ENCODE measurements around the gene INO80E. TPM values are rescaled to one million over a fixed set of nuclear protein-coding genes. Genes with fewer than 3 reads are reported as not detected.
"Not testable (repeated sequence)": the region's sequence is repeated elsewhere in the genome, so short reads cannot be mapped to it uniquely, and the experiment has no call there.

Gene INO80E
- total RNA-seq, 1 experiment from 2014 or later: 104 TPM

GRCh38 chr16:29959293-29959692, 36.7 kb upstream of the INO80E start:
- intact Hi-C loops (cut with micrococcal nuclease; ENCODE audit: unreplicated experiment) (no loop called here), in situ Hi-C loops (cut with HindIII; ENCODE audit: low pct_unique_long_range_greater_than_20kb, low sequenced_read_pairs) (no loop called here)
- Histone ChIP-seq H3K27me3 (ENCODE audit: control insufficient read depth, insufficient read depth, low read length) (no peaks in the 10 kb centered on the region), H3K27ac (ENCODE audit: low read length) (no peak overlapping the region), H3K4me3 (ENCODE audit: low read depth in 2 of 2, low read length in 2 of 2) (no peak overlapping the region), H3K9me3 (ENCODE audit: control insufficient read depth, insufficient read depth, low read depth, low read length) (no peaks in the 10 kb centered on the region), H3K4me1 (ENCODE audit: control insufficient read depth, insufficient read depth, low read length) (peaks cover 15% of the 10 kb centered on the region), H3K36me3 (ENCODE audit: control insufficient read depth, insufficient read depth, low read length) (no peaks in the 10 kb centered on the region)
- ChIA-PET CTCF (no interaction called here), POLR2A (interaction anchor here (0.6 kb wide), 1 partner anchor 16 kb away, joined by 3 read pairs; no protein-coding TSS in a partner anchor)
- DNase-seq (ENCODE audit: low read depth, low spot score) (no peak), ATAC-seq (no peak)
- TF ChIP-seq SIN3A (IDR thresholded peaks at IDR 0.05; ENCODE audit: borderline replicate concordance, insufficient read depth, low read depth, low read length) (no peak), TCF7L2 (IDR thresholded peaks at IDR 0.05; ENCODE audit: low read depth, low read length) (no peak), POLR2AphosphoS5 (IDR thresholded peaks at IDR 0.05; ENCODE audit: low read depth, low read length) (no peak)
- no TSS peak for BruUV-seq (replicated peaks)

GRCh38 chr16:29959821-29960220, 36.2 kb upstream of the INO80E start:
- BruUV-seq (replicated peaks); in situ Hi-C loops (cut with HindIII; ENCODE audit: low pct_unique_long_range_greater_than_20kb, low sequenced_read_pairs); H3K27ac ChIP-seq (ENCODE audit: low read length); H3K4me3 ChIP-seq (ENCODE audit: low read depth in 2 of 2, low read length in 2 of 2); H3K9me3 ChIP-seq (ENCODE audit: control insufficient read depth, insufficient read depth, low read depth, low read length); POLR2A ChIA-PET; H3K36me3 ChIP-seq (ENCODE audit: control insufficient read depth, insufficient read depth, low read length); H3K27me3 ChIP-seq (ENCODE audit: control insufficient read depth, insufficient read depth, low read length); ATAC-seq; CTCF ChIA-PET; DNase-seq (ENCODE audit: low read depth, low spot score): not testable (repeated sequence)
- H3K4me1 ChIP-seq (ENCODE audit: control insufficient read depth, insufficient read depth, low read length): peaks cover 15% of the 10 kb centered on the region
- intact Hi-C loops (cut with micrococcal nuclease; ENCODE audit: unreplicated experiment): loop anchor here (2.0 kb wide), 1 partner anchor 15 kb away; no protein-coding TSS in a partner anchor

GRCh38 chr16:29961127-29961478, 34.9 kb upstream of the INO80E start:
- intact Hi-C loops (cut with micrococcal nuclease; ENCODE audit: unreplicated experiment): loop anchor here (2.0 kb wide), 1 partner anchor 16 kb away; no protein-coding TSS in a partner anchor
- Histone ChIP-seq H3K4me1 (ENCODE audit: control insufficient read depth, insufficient read depth, low read length) (peaks cover 15% of the 10 kb centered on the region), H3K4me3 (ENCODE audit: low read depth in 2 of 2, low read length in 2 of 2) (peak overlapping the region; percentile 69 to 72)

More at GRCh38 chr16:29961127-29961478, 34.9 kb upstream of the INO80E start:
- no TSS peak for BruUV-seq (replicated peaks)
- no peaks in the 10 kb centered on the region for H3K36me3 ChIP-seq (ENCODE audit: control insufficient read depth, insufficient read depth, low read length)
- peak overlapping the region; percentile 86 for H3K27ac ChIP-seq (ENCODE audit: low read length)
- H3K9me3 ChIP-seq (ENCODE audit: control insufficient read depth, insufficient read depth, low read depth, low read length): no peaks in the 10 kb centered on the region
- CTCF ChIA-PET: interaction anchor here (1.2 kb wide), 1 partner anchor 44 kb away, joined by 5 read pairs; no protein-coding TSS in a partner anchor
- H3K27me3 ChIP-seq (ENCODE audit: control insufficient read depth, insufficient read depth, low read length): no peaks in the 10 kb centered on the region
- DNase-seq (ENCODE audit: low read depth, low spot score): no peak
- POLR2A ChIA-PET: interaction anchor here (0.5 to 1.6 kb wide), 2 partner anchors 15 to 57 kb away, joined by 3 to 4 read pairs; no protein-coding TSS in a partner anchor
- no peak for TF ChIP-seq REST (IDR thresholded peaks at IDR 0.05; ENCODE audit: insufficient read depth in 1 of 2, low read depth in 2 of 2, low read length in 1 of 2)
- TF ChIP-seq TCF7L2 (IDR thresholded peaks at IDR 0.05; ENCODE audit: low read depth, low read length): no peak
- no peak for TF ChIP-seq SIN3A (IDR thresholded peaks at IDR 0.05; ENCODE audit: borderline replicate concordance, insufficient read depth, low read depth, low read length)
- no peak for TF ChIP-seq POLR2AphosphoS5 (IDR thresholded peaks at IDR 0.05; ENCODE audit: low read depth, low read length)
- in situ Hi-C loops (cut with HindIII; ENCODE audit: low pct_unique_long_range_greater_than_20kb, low sequenced_read_pairs): no loop called here
- ATAC-seq: no peak
